ENCODE measurements around the gene TSR3. TPM values are rescaled to one million over a fixed set of nuclear protein-coding genes. Genes with fewer than 3 reads are reported as not detected.
"Not testable (repeated sequence)": the region's sequence is repeated elsewhere in the genome, so short reads cannot be mapped to it uniquely, and the experiment has no call there.

Gene TSR3
- total and polyA plus RNA-seq, 2 donors, result 22.3 to 62.1 TPM

DNA sequence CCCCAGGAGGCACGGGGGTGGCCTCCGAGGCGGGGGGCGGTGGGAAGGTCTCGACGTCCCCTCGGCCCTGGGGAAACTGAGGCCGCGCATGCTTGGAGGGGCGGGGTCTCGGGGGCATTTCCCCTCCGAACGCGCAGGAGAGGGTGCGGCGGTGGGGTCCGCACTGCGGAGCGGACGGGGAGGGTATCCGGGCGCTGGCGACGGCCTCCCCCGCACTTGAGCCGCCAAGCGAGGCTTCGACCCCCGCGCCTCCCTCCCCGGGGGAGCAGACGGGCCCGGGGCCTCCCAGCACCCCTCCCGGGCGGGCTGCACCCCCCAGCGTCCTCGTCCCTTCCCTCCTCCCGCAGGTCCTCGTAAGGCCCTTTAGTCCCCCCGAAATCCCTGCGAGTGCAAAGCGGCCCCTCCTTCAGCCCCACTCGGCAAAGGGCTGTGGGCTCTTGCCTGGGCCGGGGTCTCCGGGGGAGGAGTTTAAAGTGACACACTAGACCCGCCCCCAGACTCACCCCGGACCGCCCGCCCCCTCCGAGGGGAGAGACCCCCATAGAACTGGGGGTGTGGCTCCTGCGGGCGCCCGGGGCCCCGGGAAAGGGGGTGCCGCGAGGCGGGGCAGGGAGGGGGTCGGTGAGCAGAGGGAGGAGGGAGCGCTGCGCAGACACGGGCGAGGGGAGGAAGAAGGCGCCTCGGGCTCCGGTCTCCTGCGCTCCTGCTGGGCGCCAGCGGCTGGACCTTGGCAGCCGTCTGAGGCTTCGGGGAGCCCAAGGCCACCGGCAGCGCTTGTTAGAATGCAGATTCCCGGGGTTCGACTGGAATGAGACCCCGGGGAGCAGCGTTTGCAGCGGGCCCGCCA, 17.6 kb downstream of the TSR3 start:
- H3K4me1 ChIP-seq (ENCODE audit: insufficient read depth), result no peaks in the 10 kb centered on the region
- 2% methylated on average over 78 of the region's 78 CpGs for WGBS
- H3K36me3 ChIP-seq (ENCODE audit: insufficient read depth), result no peaks in the 10 kb centered on the region
- no peak for DNase-seq (ENCODE audit: extremely low spot score)
- H3K4me3 ChIP-seq (ENCODE audit: low read depth, low read length), result peak overlapping the region; percentile 40
- no peak overlapping the region for H3K27ac ChIP-seq (ENCODE audit: low read depth)

- H3K36me3 ChIP-seq (ENCODE audit: insufficient read depth), result no peaks in the 10 kb centered on the region
- 3% methylated on average over 83 of the region's 83 CpGs for WGBS
- no peaks in the 10 kb centered on the region for H3K4me1 ChIP-seq (ENCODE audit: insufficient read depth)
- DNase-seq (ENCODE audit: extremely low spot score), result no peak
- H3K4me3 ChIP-seq (ENCODE audit: low read depth, low read length), result peak within 1 kb of the TSS; percentile 40
- H3K27ac ChIP-seq (ENCODE audit: low read depth), result no peak within 1 kb of the TSS
Observed at GRCh38 chr16:1333149-1333812, 18.4 kb downstream of the TSR3 start, which contains the start of gene BAIAP3. BAIAP3 (plus strand) TSS chr16:1333645; CDS start chr16:1338550, 4,905 bp downstream.

GRCh38 chr16:1332618-1333148, 19.0 kb downstream of the TSR3 start:
- 6% methylated on average over 26 of the region's 26 CpGs for WGBS
- no peak for DNase-seq (ENCODE audit: extremely low spot score)
- Histone ChIP-seq H3K27ac (ENCODE audit: low read depth) (no peak overlapping the region), H3K4me1 (ENCODE audit: insufficient read depth) (no peaks in the 10 kb centered on the region), H3K4me3 (ENCODE audit: low read depth, low read length) (peak overlapping the region; percentile 40), H3K36me3 (ENCODE audit: insufficient read depth) (no peaks in the 10 kb centered on the region)

DNA sequence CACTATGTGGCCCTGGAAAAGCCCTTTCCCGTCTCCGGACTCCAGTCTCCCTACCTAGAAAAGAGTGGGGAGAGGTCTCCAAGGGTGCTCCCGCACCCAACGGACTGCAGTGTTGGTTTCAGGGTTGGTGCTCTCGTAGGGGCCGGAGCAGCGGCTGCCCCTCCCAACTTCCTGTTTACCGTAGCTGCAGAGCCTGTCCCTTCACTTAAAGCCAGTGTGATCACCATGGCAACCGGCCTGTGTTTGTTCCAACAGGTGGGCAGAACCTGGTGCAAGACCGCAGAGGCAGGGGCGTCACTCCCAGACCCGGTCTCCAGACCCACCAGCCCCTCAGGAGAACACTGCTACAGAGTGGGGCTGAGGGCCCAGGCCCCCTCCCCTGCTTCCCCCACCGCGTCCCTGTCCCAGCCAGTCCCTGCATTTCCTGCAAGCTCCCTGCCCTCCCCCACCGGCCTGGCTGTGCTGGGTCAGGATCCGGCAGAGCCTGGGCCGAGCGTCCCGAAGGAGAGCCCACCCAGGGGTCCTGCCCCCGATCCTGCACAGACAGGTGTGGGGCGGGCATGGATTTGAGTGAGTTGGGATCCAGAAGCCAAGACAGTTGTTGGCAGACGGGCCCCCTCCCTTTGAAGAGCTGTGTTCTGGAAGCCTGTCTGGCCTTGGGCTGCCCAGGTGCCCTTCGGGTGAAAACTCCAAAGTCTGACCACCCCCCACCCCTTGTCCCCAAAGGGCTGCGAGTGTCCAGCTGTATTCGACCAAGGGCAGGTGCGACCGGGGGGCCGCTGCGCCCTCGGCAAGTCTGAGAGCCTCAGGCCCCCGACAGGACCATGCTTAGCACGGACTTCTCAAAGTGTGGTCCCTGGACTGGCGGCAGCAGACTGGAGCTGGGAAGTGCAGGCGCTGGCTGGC, 19.7 kb downstream of the TSR3 start:
- Histone ChIP-seq H3K27ac (ENCODE audit: low read depth) (no peak overlapping the region), H3K4me3 (ENCODE audit: low read depth, low read length) (peak overlapping the region; percentile 8), H3K36me3 (ENCODE audit: insufficient read depth) (no peaks in the 10 kb centered on the region), H3K4me1 (ENCODE audit: insufficient read depth) (no peaks in the 10 kb centered on the region)
- WGBS, result 4% methylated on average over 34 of the region's 34 CpGs
- peak; percentile 79 for DNase-seq (ENCODE audit: extremely low spot score)

DNA sequence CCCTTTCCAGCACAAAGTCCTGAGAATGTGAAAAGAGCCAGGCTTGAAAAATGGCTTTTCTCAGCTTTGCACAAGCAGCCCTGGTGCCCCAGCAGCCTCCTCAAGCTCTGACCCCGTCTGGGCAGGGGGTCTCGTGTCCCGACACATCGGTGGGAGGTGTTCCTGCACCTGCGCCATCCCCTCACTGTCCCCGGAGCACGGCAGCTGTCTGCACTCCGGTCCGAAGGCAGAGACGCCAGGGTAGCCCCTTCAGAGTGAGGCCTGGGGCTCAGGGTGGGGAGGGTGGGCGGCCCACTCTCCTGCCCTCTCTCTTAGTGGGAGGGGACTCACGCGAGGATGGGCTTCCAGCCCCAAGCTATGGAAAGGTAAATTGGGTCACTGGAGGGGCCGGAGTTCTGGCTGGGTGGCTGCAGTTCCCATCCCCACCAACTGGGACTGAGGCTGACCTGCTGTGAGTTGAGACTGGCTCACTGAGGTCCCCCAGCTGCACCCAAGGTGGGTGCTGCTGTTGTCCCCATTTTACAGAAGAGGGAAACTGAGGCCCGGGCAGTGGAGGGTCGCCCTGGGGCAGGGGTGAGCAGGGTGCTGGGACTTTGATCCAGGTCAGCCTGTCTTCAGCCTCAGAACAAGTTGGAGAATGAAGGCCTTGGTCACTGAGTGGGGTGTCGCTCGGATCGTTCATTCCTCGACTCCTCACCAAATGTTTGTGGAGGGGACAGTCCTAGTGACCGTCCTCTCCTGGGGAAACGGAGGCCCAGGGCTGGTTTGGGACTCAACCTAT, 20.6 kb downstream of the TSR3 start:
- 48% methylated on average over 22 of the region's 22 CpGs for WGBS
- H3K27ac ChIP-seq (ENCODE audit: low read depth), result no peak overlapping the region
- no peaks in the 10 kb centered on the region for H3K36me3 ChIP-seq (ENCODE audit: insufficient read depth)
- DNase-seq (ENCODE audit: extremely low spot score), result no peak
- H3K4me1 ChIP-seq (ENCODE audit: insufficient read depth), result no peaks in the 10 kb centered on the region
- peak overlapping the region; percentile 8 for H3K4me3 ChIP-seq (ENCODE audit: low read depth, low read length)

- 70% methylated on average over 17 of the region's 17 CpGs for WGBS
- Histone ChIP-seq H3K27ac (ENCODE audit: low read depth) (no peak overlapping the region), H3K4me1 (ENCODE audit: insufficient read depth) (no peaks in the 10 kb centered on the region), H3K4me3 (ENCODE audit: low read depth, low read length) (no peak overlapping the region), H3K36me3 (ENCODE audit: insufficient read depth) (no peaks in the 10 kb centered on the region)
- no peak for DNase-seq (ENCODE audit: extremely low spot score)
Observed at GRCh38 chr16:1330260-1330914, 21.3 kb downstream of the TSR3 start.

DNA sequence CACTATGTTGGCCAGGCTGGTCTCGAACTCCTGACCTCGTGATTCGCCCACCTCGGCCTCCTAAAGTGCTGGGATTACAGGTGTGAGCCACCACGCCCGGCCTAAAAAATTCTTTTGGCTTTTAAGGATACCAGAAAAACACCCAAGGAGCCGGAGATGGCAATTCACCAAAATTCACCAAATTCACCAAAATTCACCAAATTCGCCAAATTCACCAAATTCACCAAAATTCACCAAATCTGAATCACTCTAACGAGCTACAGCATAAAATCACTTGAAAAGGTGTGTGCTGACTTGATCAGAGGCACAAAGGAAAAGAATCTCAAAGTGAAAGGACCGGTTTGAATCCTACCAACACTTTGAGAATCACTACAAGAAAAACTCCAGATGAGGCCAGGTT, 22.7 kb downstream of the TSR3 start:
- not testable (repeated sequence) for H3K4me1 ChIP-seq (ENCODE audit: insufficient read depth); H3K4me3 ChIP-seq (ENCODE audit: low read depth, low read length); DNase-seq (ENCODE audit: extremely low spot score); H3K36me3 ChIP-seq (ENCODE audit: insufficient read depth); H3K27ac ChIP-seq (ENCODE audit: low read depth)
- 93% methylated on average over 10 of the region's 10 CpGs for WGBS

GRCh38 chr16:1328136-1328535, 23.5 kb downstream of the TSR3 start:
- 88% methylated on average over 20 of the region's 20 CpGs for WGBS
- not testable (repeated sequence) for H3K4me3 ChIP-seq (ENCODE audit: low read depth, low read length); H3K36me3 ChIP-seq (ENCODE audit: insufficient read depth); DNase-seq (ENCODE audit: extremely low spot score); H3K27ac ChIP-seq (ENCODE audit: low read depth); H3K4me1 ChIP-seq (ENCODE audit: insufficient read depth)

DNA sequence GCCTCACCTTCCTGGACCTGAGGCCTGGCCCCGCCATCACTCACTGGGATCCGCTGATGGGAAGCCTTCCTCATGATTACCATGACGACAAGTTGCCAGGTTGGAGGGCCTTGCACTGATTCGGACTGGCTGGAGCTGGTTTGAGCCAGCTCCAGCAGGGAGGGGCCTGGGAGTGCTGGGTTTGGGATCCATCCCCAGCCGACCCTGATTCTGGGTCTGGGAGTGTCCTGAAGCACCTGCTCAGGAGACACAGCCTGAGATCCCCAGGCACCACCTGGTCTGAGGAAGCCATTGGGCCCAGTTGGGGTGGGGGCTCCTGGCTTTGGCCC, 24.1 kb downstream of the TSR3 start:
- WGBS, result 55% methylated on average over 5 of the region's 5 CpGs
- no peak for DNase-seq (ENCODE audit: extremely low spot score)
- H3K36me3 ChIP-seq (ENCODE audit: insufficient read depth), result peaks cover 2% of the 10 kb centered on the region
- no peak overlapping the region for H3K4me3 ChIP-seq (ENCODE audit: low read depth, low read length)
- H3K27ac ChIP-seq (ENCODE audit: low read depth), result no peak overlapping the region
- no peaks in the 10 kb centered on the region for H3K4me1 ChIP-seq (ENCODE audit: insufficient read depth)

GRCh38 chr16:1326946-1327618, 24.6 kb downstream of the TSR3 start:
- WGBS, result 79% methylated on average over 17 of the region's 17 CpGs
- Histone ChIP-seq H3K4me3 (ENCODE audit: low read depth, low read length) (no peak overlapping the region), H3K36me3 (ENCODE audit: insufficient read depth) (peaks cover 2% of the 10 kb centered on the region), H3K4me1 (ENCODE audit: insufficient read depth) (no peaks in the 10 kb centered on the region), H3K27ac (ENCODE audit: low read depth) (no peak overlapping the region)
- DNase-seq (ENCODE audit: extremely low spot score), result no peak

DNA sequence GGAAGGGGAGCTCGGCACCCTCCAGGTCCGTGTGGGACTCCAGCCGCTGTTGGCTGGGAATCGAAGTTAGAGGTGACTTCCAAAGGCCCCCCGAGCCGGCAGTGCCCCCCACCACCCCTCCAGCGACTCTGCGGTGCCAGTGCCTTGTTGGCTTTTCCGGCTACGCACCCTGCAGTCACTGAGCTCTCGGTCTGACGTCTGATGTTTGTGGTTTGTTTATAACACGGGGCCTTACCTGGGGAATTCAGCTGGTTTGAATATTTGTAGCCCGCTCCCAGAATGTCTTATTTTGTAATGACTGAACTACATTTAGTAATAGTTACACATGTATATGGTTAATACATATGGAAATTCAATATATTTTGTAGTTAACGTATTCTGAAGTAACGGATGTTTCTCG, 25.3 kb downstream of the TSR3 start:
- Histone ChIP-seq H3K27ac (ENCODE audit: low read depth) (no peak overlapping the region), H3K36me3 (ENCODE audit: insufficient read depth) (peaks cover 2% of the 10 kb centered on the region), H3K4me1 (ENCODE audit: insufficient read depth) (no peaks in the 10 kb centered on the region), H3K4me3 (ENCODE audit: low read depth, low read length) (no peak overlapping the region)
- 61% methylated on average over 17 of the region's 17 CpGs for WGBS
- DNase-seq (ENCODE audit: extremely low spot score), result no peak

All from urinary bladder (tissue), 4 donors.